Transverse colon (tissue), 4 donors: Measurements from ENCODE around the gene SCAPER.

ENCODE experiments used
- CTCF ChIP-seq, 5 experiments: fragments of 200-600 bp in 3 of 5; fragments of 450-650 bp in 2 of 5; sonication (generic) in 3 of 5; IDR thresholded peaks; 1 replicate in 2 of 5; 2 replicates in 3 of 5; pipeline ENCODE4 v1.5.1; 2016 to 2017; ENCODE audit warnings: antibody characterized with exemption in 5 of 5, inconsistent platforms in 3 of 5, mild to moderate bottlenecking in 2 of 5, moderate library complexity in 1 of 5
- EP300 ChIP-seq: sonication (generic); formaldehyde crosslinking; IDR thresholded peaks from one replicate; pipeline ENCODE4 v1.6.1; 2017; ENCODE audit warnings: antibody characterized with exemption, low read depth
- POLR2A ChIP-seq: fragments of 450-650 bp; IDR thresholded peaks from one replicate; pipeline ENCODE4 v1.6.1; 2016; ENCODE audit warnings: antibody characterized with exemption, mild to moderate bottlenecking, moderate library complexity
- POLR2AphosphoS5 ChIP-seq, 3 donors: sonication (generic); formaldehyde crosslinking; IDR thresholded peaks; one replicate each; pipeline ENCODE4 v1.6.1; 2016; ENCODE audit warnings: antibody characterized with exemption in 3 of 3

DNA sequence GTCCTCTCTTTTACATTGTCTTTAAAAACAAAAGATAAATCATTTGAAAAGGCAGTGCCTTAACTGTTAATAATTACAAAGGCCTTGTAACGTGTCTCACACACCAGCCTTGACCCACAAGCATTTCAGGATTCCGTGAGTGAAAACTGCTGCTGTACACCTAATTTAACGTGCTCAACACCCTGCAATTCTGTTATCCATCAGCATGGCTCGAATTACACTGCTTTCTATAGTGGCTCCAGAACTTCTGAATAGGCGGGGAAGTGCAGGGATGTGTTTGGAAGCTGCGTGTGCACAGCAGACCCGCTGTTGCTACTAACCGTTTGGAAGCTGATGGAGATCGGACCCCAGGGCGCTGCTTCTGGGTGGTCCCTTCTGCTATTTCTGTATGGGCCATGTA, 584.0 kb downstream of the SCAPER start:
- TF ChIP-seq CTCF (IDR thresholded peaks at IDR 0.05), result no peak
- TF ChIP-seq POLR2A, result no peak
- TF ChIP-seq EP300, result no peak
- no peak for TF ChIP-seq POLR2AphosphoS5 (IDR thresholded peaks at IDR 0.05)
